Mesothelial cell of epicardium (in vitro differentiated cells): ENCODE measurements around the gene ATP12A. TPM values are rescaled to one million over a fixed set of nuclear protein-coding genes. Genes with fewer than 3 reads are reported as not detected.

Source experiments
- DNase-seq, 2 experiments: peaks; one replicate each; pipeline ENCODE4 v3.0.0; 2021; ENCODE audit warnings: low spot score in 2 of 2; ENCODE audit not compliant: unreplicated experiment in 2 of 2
- H3K27ac Mint-ChIP-seq: 2 replicates; pipeline ENCODE4 v1.8.0; 2021; ENCODE audit warnings: mixed read lengths
- H3K27me3 Mint-ChIP-seq: 2 replicates; pipeline ENCODE4 v1.8.0; 2021; ENCODE audit warnings: low read depth, mixed read lengths
- H3K36me3 Mint-ChIP-seq: 2 replicates; pipeline ENCODE4 v1.8.0; 2021; ENCODE audit warnings: mixed read lengths
- H3K4me1 Mint-ChIP-seq: 2 replicates; pipeline ENCODE4 v1.8.0; 2021; ENCODE audit warnings: mixed read lengths
- H3K4me3 Mint-ChIP-seq: 2 replicates; pipeline ENCODE4 v1.8.0; 2021; ENCODE audit warnings: mild to moderate bottlenecking, moderate library complexity, mixed read lengths
- H3K9me3 Mint-ChIP-seq: 2 replicates; pipeline ENCODE4 v1.8.0; 2021; ENCODE audit warnings: mixed read lengths
- CTCF ChIP-seq: fragments of 200-600 bp; sonication (generic); IDR thresholded peaks from one replicate; pipeline ENCODE4 v1.5.0; 2021; ENCODE audit warnings: antibody characterized with exemption; ENCODE audit not compliant: unreplicated experiment
- total RNA-seq: library from RNA; stranded (reverse); gene quantifications from 3 replicates; pipeline ENCODE4 v1.2.1, GENCODE V29; 2021

The ATP12A gene
- total RNA-seq, 1 donor from 2014 or later = 0.80 TPM

- Mint-ChIP-seq H3K4me1 (peaks cover 6% of the 10 kb centered on the region), H3K36me3 (no peaks in the 10 kb centered on the region), H3K9me3 (no peaks in the 10 kb centered on the region), H3K4me3 (no peak overlapping the region), H3K27ac (no peak overlapping the region), H3K27me3 (no peaks in the 10 kb centered on the region)
- no peak for TF ChIP-seq CTCF
- DNase-seq = no peak
Measured at GRCh38 chr13:24663089-24663395, 17.2 kb upstream of the ATP12A start.

- no peak overlapping the region for H3K27ac Mint-ChIP-seq
- TF ChIP-seq CTCF = no peak
Measured at GRCh38 chr13:24663586-24663985, 16.6 kb upstream of the ATP12A start.

GRCh38 chr13:24664726-24665409, 15.3 kb upstream of the ATP12A start:
- H3K4me1 Mint-ChIP-seq = peaks cover 4% of the 10 kb centered on the region
- no peak overlapping the region for H3K27ac Mint-ChIP-seq
- no peak overlapping the region for H3K4me3 Mint-ChIP-seq
- H3K27me3 Mint-ChIP-seq = no peaks in the 10 kb centered on the region
- TF ChIP-seq CTCF = no peak
- no peaks in the 10 kb centered on the region for H3K36me3 Mint-ChIP-seq
- no peak for DNase-seq
- H3K9me3 Mint-ChIP-seq = no peaks in the 10 kb centered on the region

More at GRCh38 chr13:24663586-24663985, 16.6 kb upstream of the ATP12A start:
- no peak for DNase-seq
- no peaks in the 10 kb centered on the region for H3K9me3 Mint-ChIP-seq
- H3K27me3 Mint-ChIP-seq = no peaks in the 10 kb centered on the region
- peaks cover 6% of the 10 kb centered on the region for H3K4me1 Mint-ChIP-seq
- H3K4me3 Mint-ChIP-seq = no peak overlapping the region
- H3K36me3 Mint-ChIP-seq = no peaks in the 10 kb centered on the region

- DNase-seq = no peak
- H3K27ac Mint-ChIP-seq = no peak overlapping the region
- no peaks in the 10 kb centered on the region for H3K36me3 Mint-ChIP-seq
- H3K27me3 Mint-ChIP-seq = no peaks in the 10 kb centered on the region
- peaks cover 27% of the 10 kb centered on the region for H3K4me1 Mint-ChIP-seq
- no peak for TF ChIP-seq CTCF
- no peak overlapping the region for H3K4me3 Mint-ChIP-seq
- H3K9me3 Mint-ChIP-seq = no peaks in the 10 kb centered on the region
Measured at GRCh38 chr13:24668511-24668910, 11.7 kb upstream of the ATP12A start.

GRCh38 chr13:24668955-24669582, 11.1 kb upstream of the ATP12A start:
- H3K27me3 Mint-ChIP-seq = no peaks in the 10 kb centered on the region
- no peaks in the 10 kb centered on the region for H3K9me3 Mint-ChIP-seq
- H3K36me3 Mint-ChIP-seq = no peaks in the 10 kb centered on the region
- H3K4me3 Mint-ChIP-seq = no peak overlapping the region
- TF ChIP-seq CTCF = no peak
- peaks cover 27% of the 10 kb centered on the region for H3K4me1 Mint-ChIP-seq
- no peak for DNase-seq
- H3K27ac Mint-ChIP-seq = no peak overlapping the region
